ENCODE measurements around the gene SCML1.

Gene SCML1

DNA sequence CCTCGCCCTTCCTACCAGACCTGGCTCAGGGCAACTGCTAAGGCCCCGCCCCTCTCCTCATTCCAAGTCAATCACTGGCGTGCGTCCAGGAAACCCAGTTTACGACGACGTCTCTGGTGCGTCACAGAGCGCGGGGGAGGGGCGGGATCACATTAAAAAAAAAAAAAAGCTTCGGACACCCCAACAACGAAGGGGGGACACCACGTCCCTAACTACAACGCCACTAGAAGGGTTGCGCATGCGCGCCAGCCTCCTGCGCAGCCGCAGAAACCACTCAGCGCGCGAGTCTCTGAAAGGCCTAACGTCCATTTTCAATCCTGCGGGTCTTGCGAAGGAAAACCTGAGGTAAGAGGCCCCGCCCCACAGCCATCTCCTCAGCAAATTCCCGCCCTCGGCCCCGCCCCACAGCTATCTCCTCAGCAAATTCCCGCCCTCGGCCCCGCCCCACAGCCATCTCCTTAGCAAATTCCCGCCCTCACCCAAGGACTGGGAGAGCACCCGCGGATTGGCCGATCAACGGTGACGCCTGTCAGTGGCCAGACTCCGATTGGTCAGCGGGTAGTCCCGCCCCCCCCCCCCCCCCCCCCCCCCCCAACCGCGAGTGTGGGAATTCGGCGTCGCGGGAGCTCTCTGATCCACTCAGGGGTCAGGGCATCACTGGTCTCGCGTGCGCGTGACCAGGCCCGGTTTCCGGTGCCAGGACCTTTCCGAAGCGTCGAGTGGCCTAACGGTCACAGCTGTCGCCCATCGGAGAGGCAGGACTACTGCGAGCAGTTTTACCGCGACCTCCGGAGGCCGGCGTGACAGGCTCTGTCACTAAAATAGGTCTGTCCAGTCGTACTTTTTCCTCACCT lies at the start of gene SCML1:
Gene SCML1 (plus strand): TSS at position 638 of the 854 bp plus-strand sequence. CDS start 6,694 bp downstream, outside the sequence.
- peak; percentile 97 for DNase-seq (ENCODE audit: low read depth)

DNA sequence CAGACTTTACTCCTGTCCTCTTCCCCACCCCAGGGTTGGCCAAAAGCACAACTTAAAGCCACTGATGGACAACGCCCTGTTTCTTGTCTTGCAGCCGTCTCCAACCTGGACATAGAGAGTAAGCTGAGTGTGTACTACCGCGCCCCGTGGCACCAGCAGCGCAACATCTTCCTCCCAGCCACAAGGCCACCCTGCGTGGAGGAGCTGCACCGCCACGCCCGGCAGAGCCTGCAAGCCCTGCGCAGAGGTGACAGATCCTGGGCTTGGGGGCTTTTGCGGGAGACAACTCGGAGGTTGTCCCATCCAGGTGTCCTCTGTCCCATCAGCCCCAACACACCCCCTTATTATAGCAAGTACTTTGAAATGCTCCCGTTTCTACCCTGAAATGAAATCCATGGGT lies 49.6 kb upstream of the SCML1 start:
- DNase-seq (ENCODE audit: low read depth): no peak

DNA sequence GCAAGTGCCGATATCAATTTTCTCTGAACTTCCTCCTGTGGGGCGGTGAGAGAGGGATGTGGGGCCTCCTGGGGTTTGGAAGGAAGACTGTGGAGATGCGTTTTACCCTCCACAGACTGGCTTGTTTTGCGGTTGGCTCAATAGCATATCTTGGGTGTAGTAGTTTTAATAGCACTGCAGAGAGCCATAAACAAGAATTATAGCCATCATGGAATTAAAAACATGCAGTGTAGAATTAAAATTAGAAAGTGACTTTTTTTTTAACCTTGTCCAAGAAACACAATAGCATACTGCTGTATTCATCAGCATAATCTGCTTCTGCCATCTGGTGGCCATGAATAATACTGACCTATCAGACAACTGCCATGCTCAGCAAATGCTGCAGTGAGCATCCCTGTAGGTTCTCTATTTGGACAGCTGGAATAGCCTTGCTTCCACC lies 47.3 kb upstream of the SCML1 start:
- peak; percentile 54 for DNase-seq (ENCODE audit: low read depth)

- DNase-seq (ENCODE audit: low read depth): peak; percentile 53
These were observed 44.5 kb upstream of the SCML1 start for GRCh38 chrX:17692709-17693346.

- DNase-seq (ENCODE audit: low read depth): peak; percentile 33
These were observed 40.1 kb upstream of the SCML1 start for GRCh38 chrX:17697191-17697590.

- DNase-seq (ENCODE audit: low read depth): no peak
These were observed 36.3 kb upstream of the SCML1 start for GRCh38 chrX:17700976-17701375.

- no peak for DNase-seq (ENCODE audit: low read depth)
These were observed 34.1 kb upstream of the SCML1 start for GRCh38 chrX:17703201-17703600.

DNA sequence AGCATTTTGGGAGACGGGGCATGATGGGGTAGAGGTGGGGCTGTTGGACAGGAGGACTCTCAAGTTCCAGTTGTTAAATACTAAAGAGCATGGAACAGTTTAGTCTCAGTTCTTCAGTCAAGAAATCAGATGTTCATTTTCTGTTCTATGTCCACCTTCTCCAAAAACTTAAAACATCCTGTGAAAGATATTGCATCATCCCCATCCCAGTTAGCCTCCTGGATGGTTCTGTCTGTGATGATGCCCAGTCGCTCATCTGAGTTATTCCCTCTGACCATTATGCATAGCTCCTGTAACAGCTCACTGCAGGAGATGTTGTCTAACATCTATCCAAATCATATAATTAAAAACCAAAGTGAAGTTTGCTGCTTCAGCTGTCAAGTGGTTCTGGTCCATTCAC lies 32.1 kb upstream of the SCML1 start:
- no peak for DNase-seq (ENCODE audit: low read depth)

DNA sequence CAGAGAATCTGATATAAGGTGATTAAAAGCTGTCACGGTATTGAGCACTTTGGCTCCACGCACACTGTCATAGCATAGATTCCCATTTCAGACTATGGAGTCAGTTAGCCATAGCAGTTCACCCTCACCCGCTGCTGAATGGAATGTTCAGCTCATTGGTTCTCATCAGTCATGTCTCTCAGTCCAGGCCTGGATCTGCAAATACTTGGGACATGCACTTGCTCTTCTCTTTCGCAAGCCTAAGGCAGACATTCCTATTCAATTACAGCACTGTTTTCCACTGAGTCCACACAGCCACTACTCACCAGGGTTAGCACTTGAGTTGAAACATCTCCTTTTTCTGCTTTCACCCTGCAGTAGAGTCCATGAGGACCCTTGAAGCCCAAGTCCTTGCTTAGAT lies 30.6 kb upstream of the SCML1 start:
- peak; percentile 69 for DNase-seq (ENCODE audit: low read depth)

- no peak for DNase-seq (ENCODE audit: low read depth)
These were observed 29.6 kb upstream of the SCML1 start for GRCh38 chrX:17707731-17708130.

- DNase-seq (ENCODE audit: low read depth): peak; percentile 35
These were observed 26.4 kb upstream of the SCML1 start for GRCh38 chrX:17710871-17711301.

DNA sequence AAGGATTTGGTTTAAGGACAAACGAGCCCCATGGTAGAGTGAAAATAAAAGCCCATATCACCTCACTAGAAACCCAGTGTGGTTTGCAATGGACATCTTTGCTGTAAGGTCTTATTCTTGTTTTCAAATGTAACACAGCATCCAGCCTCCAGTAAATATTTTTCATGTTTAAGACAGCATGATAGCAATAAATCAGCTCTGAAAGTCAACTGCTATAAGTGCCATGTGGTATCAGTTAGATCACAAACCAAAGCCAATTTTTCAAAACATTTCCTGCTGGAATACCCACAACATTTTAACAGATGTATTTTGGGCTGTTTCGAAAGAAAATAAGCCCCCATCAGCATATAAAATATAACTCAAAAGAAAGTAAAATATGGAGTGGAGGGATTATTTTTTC lies 24.0 kb upstream of the SCML1 start:
- DNase-seq (ENCODE audit: low read depth): no peak

- no peak for DNase-seq (ENCODE audit: low read depth)
These were observed 18.6 kb upstream of the SCML1 start for GRCh38 chrX:17718649-17719165.

- no peak for DNase-seq (ENCODE audit: low read depth)
These were observed 17.6 kb upstream of the SCML1 start for GRCh38 chrX:17719711-17720110.

GRCh38 chrX:17721715-17722114 lies 15.6 kb upstream of the SCML1 start:
- no peak for DNase-seq (ENCODE audit: low read depth)

DNA sequence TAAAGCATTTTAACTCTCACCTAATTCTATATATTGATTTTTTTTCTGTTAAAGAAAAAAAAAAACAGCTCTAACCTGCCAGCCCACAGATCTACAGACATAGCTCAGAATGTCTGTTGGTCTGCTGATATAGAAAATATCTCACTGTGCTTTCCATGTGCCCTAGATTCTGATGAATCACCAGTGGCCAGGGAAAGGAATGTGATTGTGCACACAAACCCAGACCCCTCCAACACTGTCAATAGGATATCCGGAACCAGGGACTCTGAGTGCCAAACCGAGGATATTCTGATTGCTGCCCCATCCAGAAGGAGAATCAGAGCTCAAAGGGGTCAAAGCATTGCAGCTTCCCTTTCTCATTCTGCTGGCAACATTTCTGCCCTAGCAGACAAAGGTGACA lies 12.1 kb upstream of the SCML1 start:
- DNase-seq (ENCODE audit: low read depth): no peak

GRCh38 chrX:17732138-17732783 lies 5.0 kb upstream of the SCML1 start:
- peak; percentile 84 for DNase-seq (ENCODE audit: low read depth)

DNA sequence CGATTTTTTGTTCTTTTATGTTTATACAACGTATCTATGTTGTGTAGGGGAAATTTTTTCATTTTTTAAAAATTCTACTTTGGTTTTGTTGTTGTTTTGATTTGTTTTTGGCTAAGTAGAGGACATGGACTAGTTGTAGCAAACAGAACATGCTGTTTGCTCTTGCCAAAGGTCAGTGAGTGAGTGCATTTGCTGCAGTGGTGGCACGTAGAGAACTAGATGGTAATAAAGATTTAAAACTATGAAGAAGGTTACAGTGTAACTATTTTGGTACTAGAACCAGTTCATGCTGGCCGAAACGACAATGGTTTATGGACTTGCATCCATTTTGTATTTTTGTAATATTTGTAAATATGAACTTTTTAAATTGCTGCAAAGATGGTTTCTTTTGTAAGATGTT lies 1.9 kb upstream of the SCML1 start:
- DNase-seq (ENCODE audit: low read depth): no peak

GRCh38 chrX:17736478-17736855 lies 826 bp upstream of the SCML1 start:
- DNase-seq (ENCODE audit: low read depth): no peak

- no peak for DNase-seq (ENCODE audit: low read depth)
These were observed 355 bp downstream of the SCML1 start for GRCh38 chrX:17737710-17737985.

- peak; percentile 11 for DNase-seq (ENCODE audit: low read depth)
These were observed 857 bp downstream of the SCML1 start for GRCh38 chrX:17737986-17738713.
